HG03439 (cell line): ENCODE measurements around the gene RCBTB1.
A peak's percentile ranks its signal among the peaks of the same experiment; 100 is the strongest.
"Not testable (repeated sequence)": the region's sequence is repeated elsewhere in the genome, so short reads cannot be mapped to it uniquely, and the experiment has no call there.

ENCODE experiments used
- ATAC-seq: cut with Tn5 transposase; IDR thresholded peaks from one replicate; pipeline ENCODE4 v1.9.1; 2021; ENCODE audit warnings: mild to moderate bottlenecking, moderate library complexity; ENCODE audit not compliant: unreplicated experiment

The RCBTB1 gene

DNA sequence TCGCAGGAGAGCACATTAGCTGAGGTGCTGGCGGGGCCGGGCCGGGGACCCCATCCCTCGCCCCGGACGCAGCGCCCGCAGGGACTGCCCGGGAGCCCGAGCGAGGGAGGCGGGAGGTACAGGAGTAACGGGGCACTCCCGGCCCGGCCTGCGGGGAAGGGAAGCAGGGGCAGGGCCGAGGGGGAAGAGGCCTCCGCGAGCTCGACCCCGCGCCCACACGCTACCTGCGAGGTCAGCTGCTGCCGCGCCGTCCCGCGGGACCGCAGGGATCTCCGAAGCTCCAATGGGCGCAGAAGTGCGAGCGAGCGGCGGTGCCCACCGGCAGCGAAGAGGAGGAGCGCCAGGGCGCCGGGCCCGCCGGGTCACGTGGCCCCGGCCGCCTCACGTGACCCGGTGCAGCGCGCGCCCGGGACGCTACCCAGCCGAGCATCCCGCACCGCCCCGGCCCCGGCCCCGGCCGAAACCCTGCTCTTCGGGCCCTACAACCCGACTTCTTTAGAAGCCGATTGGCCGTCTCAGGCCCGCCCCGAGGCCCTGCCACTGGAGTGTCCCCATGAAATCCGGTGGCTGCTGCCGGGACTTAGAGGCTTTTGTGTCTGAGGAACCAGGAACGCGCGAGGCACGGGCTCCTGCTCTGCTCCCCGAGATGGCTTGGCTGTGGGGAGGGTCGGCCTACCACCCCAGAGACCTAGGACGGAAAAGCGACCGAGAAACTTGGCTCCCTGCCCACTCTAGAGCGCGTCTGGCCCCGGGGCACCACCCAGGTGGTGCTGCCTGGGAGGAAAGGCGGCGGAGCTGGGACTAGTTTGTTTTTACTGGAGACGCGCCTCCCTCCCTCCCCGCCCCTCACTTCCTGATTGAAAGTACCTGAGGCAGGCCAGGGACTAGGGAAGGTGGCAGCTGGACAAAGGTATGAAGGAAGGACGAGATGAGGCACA is at the start of gene RCBTB1:
TSS of gene RCBTB1 (minus strand) at position 339 of the 938 bp plus-strand sequence. CDS start 18,279 bp downstream, outside the sequence.
- peak; percentile 84 for ATAC-seq

- no peak for ATAC-seq
These were observed 48.4 kb upstream of the RCBTB1 start for GRCh38 chr13:49633710-49634109.

GRCh38 chr13:49632156-49632555 is 46.8 kb upstream of the RCBTB1 start:
- ATAC-seq = no peak

GRCh38 chr13:49630580-49630979 is 45.2 kb upstream of the RCBTB1 start:
- ATAC-seq = no peak

DNA sequence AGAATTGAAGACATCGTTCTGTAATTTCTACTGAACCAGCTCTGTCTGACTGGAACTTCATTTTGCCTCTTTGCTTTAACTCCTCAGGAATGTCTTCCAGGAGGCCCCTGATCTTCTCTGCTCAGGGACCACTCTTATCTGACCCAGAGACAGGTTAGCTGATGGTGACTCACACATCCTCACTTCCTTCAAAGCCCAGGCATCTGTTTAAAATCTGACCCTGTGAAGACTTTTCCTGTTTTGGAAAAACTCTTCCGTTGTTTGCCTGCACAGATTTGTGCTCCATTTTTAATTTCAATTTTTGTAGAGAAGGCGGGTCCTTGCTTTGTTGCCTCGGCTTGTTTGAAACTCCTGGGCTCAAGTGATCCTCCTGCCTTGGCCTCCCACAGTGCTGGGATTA is 44.6 kb upstream of the RCBTB1 start:
- no peak for ATAC-seq

GRCh38 chr13:49629196-49629938 is 44.0 kb upstream of the RCBTB1 start:
- no peak for ATAC-seq

DNA sequence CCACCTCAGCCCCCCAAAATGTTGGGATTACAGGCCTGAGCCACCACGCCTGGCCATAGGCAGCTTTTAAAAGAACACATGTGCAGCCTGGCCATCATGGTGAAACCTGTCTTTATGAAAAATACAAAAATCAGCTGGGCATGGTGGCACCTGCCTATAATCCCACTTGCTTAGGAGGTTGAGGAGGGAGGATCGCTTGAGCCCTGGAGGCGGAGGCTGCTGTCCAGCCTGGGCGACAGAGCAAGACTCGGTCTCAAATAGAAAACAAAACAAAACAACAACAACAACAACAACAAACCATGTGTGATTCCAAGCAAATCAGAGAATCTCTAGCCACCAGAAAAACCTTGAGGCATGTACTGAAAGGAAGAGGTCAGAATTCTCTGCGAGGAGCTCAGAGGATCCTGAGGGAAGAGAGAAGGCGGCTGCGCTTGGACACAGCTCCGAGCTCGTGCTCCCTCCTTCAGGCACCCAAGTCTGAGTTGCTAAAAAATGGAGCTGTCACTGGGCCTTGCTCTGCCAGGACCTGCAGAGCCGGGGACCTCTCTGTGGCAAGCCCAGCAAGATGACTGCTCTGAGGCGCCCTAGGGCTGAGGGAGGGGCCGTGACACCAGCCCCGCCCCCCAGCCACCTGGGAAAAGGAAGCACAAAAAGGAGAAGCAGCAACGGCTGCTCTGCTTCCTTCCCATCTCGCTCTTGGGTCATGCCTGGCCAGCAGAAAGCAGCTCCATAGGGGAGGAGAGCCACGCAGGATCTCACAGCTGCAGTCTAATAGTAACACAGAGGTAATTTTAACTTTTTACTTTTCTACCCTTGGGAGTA is 42.7 kb upstream of the RCBTB1 start, which contains the start of gene ARL11:
TSS of gene ARL11 (plus strand) at position 677 of the 822 bp plus-strand sequence. CDS start 1,941 bp downstream, outside the sequence.
- peak; percentile 79 for ATAC-seq

DNA sequence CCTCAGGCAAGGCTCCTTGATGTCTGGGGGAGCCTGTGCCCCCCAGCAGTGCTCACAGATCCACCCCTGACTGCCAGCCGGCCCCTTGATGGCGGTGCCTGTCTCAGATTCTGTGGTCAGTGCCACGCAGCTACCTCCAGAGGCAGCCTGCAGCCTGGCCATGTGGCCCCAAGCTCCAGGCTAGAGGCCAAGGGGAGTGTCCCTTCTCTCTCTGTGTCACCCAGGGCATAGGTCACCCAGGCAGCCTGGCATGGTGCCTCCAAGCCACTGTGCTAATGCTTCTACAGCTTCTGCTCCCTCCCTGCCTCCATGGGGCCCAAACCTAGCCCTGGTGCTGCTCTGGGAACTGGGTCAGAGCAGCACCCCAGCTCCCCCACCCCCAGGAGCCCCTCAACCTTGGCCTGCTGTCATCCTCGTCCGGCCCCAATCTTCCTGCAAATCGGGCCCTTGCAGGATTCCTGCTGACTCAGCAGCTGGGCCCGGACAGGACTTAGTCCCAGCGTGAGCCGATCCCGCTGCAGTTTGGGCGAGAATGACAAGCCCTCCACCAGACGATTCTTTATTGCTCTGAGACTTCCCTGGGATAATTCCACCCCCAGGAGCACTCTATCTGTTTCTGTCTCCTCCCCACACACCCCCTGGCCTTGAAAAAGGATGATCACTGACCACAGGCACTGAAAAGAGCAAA is 40.2 kb upstream of the RCBTB1 start:
- no peak for ATAC-seq

- ATAC-seq = no peak
These were observed 38.9 kb upstream of the RCBTB1 start for GRCh38 chr13:49624229-49624628.

GRCh38 chr13:49622174-49622946 is 37.0 kb upstream of the RCBTB1 start:
- no peak for ATAC-seq

DNA sequence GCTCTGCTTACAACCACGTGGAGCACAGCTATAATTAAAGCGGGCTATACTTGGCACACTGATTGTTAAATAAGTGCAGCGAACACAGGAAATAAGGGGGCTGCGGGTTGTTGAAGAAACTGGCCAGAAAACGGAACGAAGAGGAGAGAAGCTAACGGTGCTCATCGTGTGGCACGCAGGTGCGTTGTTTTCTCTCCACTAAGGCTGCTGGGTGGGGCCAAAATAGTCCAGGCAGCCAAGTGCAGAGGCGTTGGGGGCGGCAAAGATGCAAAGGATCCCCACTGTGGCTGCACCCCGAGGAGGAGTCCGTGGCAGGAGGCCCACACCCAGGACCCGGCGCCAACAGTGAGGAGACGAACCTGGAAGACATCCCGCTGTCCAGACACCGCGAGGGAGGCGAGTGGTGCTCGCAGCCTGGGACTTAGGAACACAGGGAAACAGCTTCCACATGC is 34.8 kb upstream of the RCBTB1 start:
- no peak for ATAC-seq

GRCh38 chr13:49616676-49617065 is 31.3 kb upstream of the RCBTB1 start:
- no peak for ATAC-seq

- ATAC-seq = no peak
These were observed 30.7 kb upstream of the RCBTB1 start for GRCh38 chr13:49615836-49616675.

- ATAC-seq = not testable (repeated sequence)
These were observed 26.7 kb upstream of the RCBTB1 start for GRCh38 chr13:49612042-49612441.

DNA sequence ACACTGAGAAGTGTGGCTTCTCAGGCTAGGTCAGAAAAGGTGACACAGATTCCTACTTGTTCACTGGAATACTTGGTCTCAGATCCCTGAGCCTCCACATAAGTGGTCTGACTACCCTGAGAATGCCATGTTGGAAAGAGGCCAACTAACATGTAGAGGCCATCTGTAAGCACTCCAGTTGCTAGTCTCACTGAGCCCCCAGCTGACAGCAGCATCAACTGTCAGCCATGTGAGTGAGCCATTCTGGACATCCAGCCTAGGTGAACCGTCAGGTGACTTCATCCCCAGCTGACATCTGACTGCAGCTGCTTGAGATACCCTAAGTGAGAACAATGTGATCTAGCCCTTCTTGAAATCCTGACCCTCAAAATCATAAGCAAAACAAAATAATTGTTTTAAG is 24.8 kb upstream of the RCBTB1 start:
- no peak for ATAC-seq

GRCh38 chr13:49608651-49609331 is 23.4 kb upstream of the RCBTB1 start:
- ATAC-seq = no peak

DNA sequence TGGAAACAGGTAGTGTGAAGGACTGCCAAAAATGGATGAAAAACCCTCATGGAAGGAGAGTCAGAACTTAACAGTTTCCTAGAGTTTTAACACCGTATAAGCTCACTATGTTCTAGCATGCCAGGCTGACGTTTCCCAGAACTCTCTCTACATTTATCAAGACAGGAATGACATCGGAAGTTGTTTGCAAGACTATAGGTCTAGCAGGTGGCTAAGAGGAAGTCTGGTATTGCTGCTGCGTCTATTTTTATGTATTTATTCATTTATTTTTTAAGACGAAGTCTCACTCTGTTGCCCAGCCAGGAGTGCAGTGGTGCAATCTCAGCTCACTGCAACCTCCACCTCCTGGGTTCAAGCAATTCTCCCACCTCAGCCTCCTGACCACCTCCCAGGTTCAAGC is 22.4 kb upstream of the RCBTB1 start:
- ATAC-seq = no peak
